H1 (cell line): Measurements from ENCODE around the gene TMEM221. TPM values are rescaled to one million over a fixed set of nuclear protein-coding genes. Genes with fewer than 3 reads are reported as not detected.

Experiments used
- ASH2L ChIP-seq: fragments of 200-600, 300-600 bp; sonication (generic); IDR thresholded peaks from one replicate; pipeline ENCODE4 v1.7.1; 2017; ENCODE audit warnings: low read length
- CBX5 ChIP-seq: fragments of 300-800, 300-1000 bp; sonication (generic); IDR thresholded peaks from 2 replicates; pipeline ENCODE4 v1.7.1; 2016; ENCODE audit warnings: antibody characterized with exemption, low read length, low read depth
- CHD2 ChIP-seq: IDR thresholded peaks from 2 replicates; pipeline ENCODE4 v1.6.1; 2012; ENCODE audit warnings: low read length, improper control_type of control experiment
- EZH2 ChIP-seq: fragments of 200-600 bp; sonication (generic); IDR thresholded peaks from 2 replicates; pipeline ENCODE4 v1.7.1; 2012; ENCODE audit warnings: low read depth, mild to moderate bottlenecking, moderate library complexity, low read length, inconsistent platforms; ENCODE audit not compliant: severe bottlenecking
- GABPA ChIP-seq: IDR thresholded peaks from 2 replicates; pipeline ENCODE4 v1.6.1; 2011; ENCODE audit warnings: mild to moderate bottlenecking, low read length, moderate library complexity, borderline replicate concordance; ENCODE audit not compliant: insufficient read depth
- GTF2F1 ChIP-seq: IDR thresholded peaks from 2 replicates; pipeline ENCODE4 v1.6.1; 2012; ENCODE audit warnings: low read depth, low read length, improper control_type of control experiment, borderline replicate concordance
- JUND ChIP-seq: IDR thresholded peaks from 2 replicates; pipeline ENCODE4 v1.6.1; 2011; ENCODE audit warnings: mild to moderate bottlenecking, improper control_type of control experiment, low read length
- KDM4A ChIP-seq: IDR thresholded peaks from one replicate; pipeline ENCODE4 v1.7.1; 2012; ENCODE audit warnings: low read depth, mild to moderate bottlenecking, moderate library complexity, low read length, inconsistent platforms; ENCODE audit not compliant: severe bottlenecking
- MAFK ChIP-seq: IDR thresholded peaks from 2 replicates; pipeline ENCODE4 v1.6.1; 2012; ENCODE audit warnings: low read depth, mild to moderate bottlenecking, improper control_type of control experiment, low read length
- NRF1 ChIP-seq: IDR thresholded peaks from 2 replicates; pipeline ENCODE4 v1.6.1; 2011; ENCODE audit warnings: mild to moderate bottlenecking, low read depth, low read length, improper control_type of control experiment
- PHF8 ChIP-seq: fragments of 200-600 bp; sonication (generic); conservative IDR thresholded peaks from 2 replicates; pipeline ENCODE4 v1.7.1; 2012; ENCODE audit warnings: low read depth, mild to moderate bottlenecking, inconsistent platforms, low read length, moderate library complexity
- POLR2A ChIP-seq, 2 experiments: IDR thresholded peaks; 1 replicate in 1 of 2; 2 replicates in 1 of 2; pipeline ENCODE4 v1.6.1; 2011; ENCODE audit warnings: low read depth in 2 of 2, low read length in 2 of 2, mild to moderate bottlenecking in 2 of 2; ENCODE audit errors: control extremely low read depth in 1 of 2
- POLR2AphosphoS5 ChIP-seq: IDR thresholded peaks from 2 replicates; pipeline ENCODE4 v1.6.1; 2011; ENCODE audit warnings: low read depth, low read length
- RAD21 ChIP-seq, 2 experiments: IDR thresholded peaks in 1 of 2; conservative IDR thresholded peaks in 1 of 2; 2 replicates each; pipeline ENCODE4 v1.6.1; 2011; ENCODE audit warnings: low read depth in 2 of 2, low read length in 2 of 2, improper control_type of control experiment in 1 of 2, inconsistent platforms in 1 of 2, mild to moderate bottlenecking in 1 of 2, moderate library complexity in 1 of 2
- RFX5 ChIP-seq: IDR thresholded peaks from 2 replicates; pipeline ENCODE4 v1.6.1; 2011; ENCODE audit warnings: low read depth, low read length, improper control_type of control experiment, borderline replicate concordance
- RXRA ChIP-seq: IDR thresholded peaks from 2 replicates; pipeline ENCODE4 v1.6.1; 2011; ENCODE audit warnings: low read depth, mild to moderate bottlenecking, low read length, moderate library complexity; ENCODE audit not compliant: insufficient read depth
- SP1 ChIP-seq: IDR thresholded peaks from 2 replicates; pipeline ENCODE4 v1.6.1; 2011; ENCODE audit warnings: low read depth, low read length
- SP2 ChIP-seq: IDR thresholded peaks from 2 replicates; pipeline ENCODE4 v1.6.1; 2012; ENCODE audit warnings: mild to moderate bottlenecking, low read length, inconsistent platforms
- TAF7 ChIP-seq: optimal IDR thresholded peaks from 2 replicates; pipeline ENCODE3; 2011; ENCODE audit warnings: low read depth, mild to moderate bottlenecking, inconsistent platforms, low read length, moderate library complexity, borderline replicate concordance
- ZNF274 ChIP-seq: IDR thresholded peaks from 2 replicates; pipeline ENCODE4 v1.7.0; 2012; ENCODE audit warnings: low read length, borderline replicate concordance; ENCODE audit errors: extremely low read depth
- polyA plus RNA-seq, 7 experiments: library from polyadenylated mRNA; depleted of rRNA in 3 of 7; stranded (reverse) in 5 of 7; unstranded in 2 of 7; fragments of >200 nt in 5 of 7; fragments of 200-250 nt in 2 of 7; gene quantifications; 1 replicate in 5 of 7; 2 replicates in 1 of 7; 4 replicates in 1 of 7; pipeline versions ENCODE4 v1.2.1 to v1.2.3, GENCODE V29; 2011 to 2013; ENCODE audit warnings: missing spikeins in 2 of 7, mixed read lengths in 2 of 7
- total RNA-seq: library from RNA; stranded (reverse); fragmentation: NEBNext Ultra II Directional; extraction: Animal tissue kit (Norgen Biotek cat#: 25700); gene quantifications from 2 replicates; pipeline ENCODE4 v1.2.1, GENCODE V29; 2021
- TF ChIP-seq, protein P1 (sequence below): IDR thresholded peaks from 2 replicates; pipeline ENCODE4 v1.6.1; 2012; ENCODE audit warnings: inconsistent platforms
- TF ChIP-seq, protein P2 (sequence below), 3 experiments: IDR thresholded peaks; 1 replicate in 2 of 3; 2 replicates in 1 of 3; pipeline versions ENCODE4 v1.5.1 to v1.6.1; 2011; ENCODE audit warnings: low read length in 3 of 3, mild to moderate bottlenecking in 3 of 3, inconsistent platforms in 2 of 3, low read depth in 1 of 3, moderate library complexity in 1 of 3; ENCODE audit not compliant: insufficient read depth in 1 of 3; ENCODE audit errors: control extremely low read depth in 1 of 3

Gene TMEM221
- total and polyA plus RNA-seq, 2 of the 8 experiments (the other 6 are each of a cell fraction or from before 2014, with no cell fraction given), result 1.4 to 2.0 TPM

DNA sequence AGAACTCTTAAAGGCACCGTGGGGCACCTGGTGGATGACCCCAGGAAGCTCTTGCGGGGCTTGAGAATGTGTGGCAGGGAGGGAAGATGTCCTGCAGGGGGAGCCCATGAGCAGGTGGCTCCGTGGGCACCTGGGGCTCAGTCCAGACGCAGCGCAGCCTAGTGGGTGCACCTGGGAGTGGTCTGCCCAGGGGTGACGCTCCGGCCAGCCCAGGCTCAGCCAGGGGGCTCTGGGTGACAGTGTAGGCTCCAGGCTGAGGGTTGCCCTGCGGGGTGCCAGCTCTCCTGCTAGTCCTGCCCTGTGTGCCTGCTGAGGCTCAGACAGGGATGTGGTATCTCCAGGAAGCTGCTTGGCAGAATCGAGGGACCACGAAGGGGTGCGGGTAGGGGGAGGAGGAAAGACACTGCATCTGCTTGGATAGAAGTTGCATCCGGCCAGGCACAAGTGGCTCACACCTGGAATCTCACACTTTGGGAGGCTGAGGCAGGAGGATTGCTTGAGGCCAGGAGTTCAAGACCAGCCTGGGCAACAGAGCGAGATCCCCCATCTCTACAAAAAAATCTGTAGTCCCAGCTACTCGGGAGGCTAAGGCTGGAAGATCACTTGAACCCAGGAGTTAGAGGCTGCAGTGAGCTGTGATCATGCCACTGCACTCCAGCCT, 48.0 kb upstream of the TMEM221 start (continued):
- TF ChIP-seq TAF7 (peak; percentile 92), POLR2AphosphoS5 (peak; percentile 41; the same call in 1 of the 2 replicates), POLR2A (IDR thresholded peaks at IDR 0.05; ENCODE audit: control extremely low read depth in 1 of 2, low read depth in 2 of 2, low read length in 2 of 2) (no peak), MAFK (no peak), RXRA (0 out of 2 replicates have a peak, but pooled peaks have one; percentile 29), CHD2 (peak; percentile 31; the same call in 1 of the 2 replicates), JUND (peak; percentile 48; the same call in 1 of the 2 replicates), PHF8 (no peak), SP2 (no peak), CBX5 (no peak), KDM4A (no peak), EZH2 (no peak), SP1 (peak; percentile 56; the same call in 1 of the 2 replicates), ASH2L (no peak), NRF1 (no peak), RAD21 (IDR thresholded peaks at IDR 0.05 in 1 of 2, conservative IDR thresholded peaks at IDR 0.05 in 1 of 2; ENCODE audit: low read depth in 2 of 2, low read length in 2 of 2) (peak; percentile 61 to 70), RFX5 (no peak), GABPA (no peak; the same call in 1 of the 2 replicates), GTF2F1 (no peak), ZNF274 (no peak)
- TF ChIP-seq, protein P1, sequence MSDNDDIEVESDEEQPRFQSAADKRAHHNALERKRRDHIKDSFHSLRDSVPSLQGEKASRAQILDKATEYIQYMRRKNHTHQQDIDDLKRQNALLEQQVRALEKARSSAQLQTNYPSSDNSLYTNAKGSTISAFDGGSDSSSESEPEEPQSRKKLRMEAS, result peak; percentile 60
- TF ChIP-seq, protein P2, sequence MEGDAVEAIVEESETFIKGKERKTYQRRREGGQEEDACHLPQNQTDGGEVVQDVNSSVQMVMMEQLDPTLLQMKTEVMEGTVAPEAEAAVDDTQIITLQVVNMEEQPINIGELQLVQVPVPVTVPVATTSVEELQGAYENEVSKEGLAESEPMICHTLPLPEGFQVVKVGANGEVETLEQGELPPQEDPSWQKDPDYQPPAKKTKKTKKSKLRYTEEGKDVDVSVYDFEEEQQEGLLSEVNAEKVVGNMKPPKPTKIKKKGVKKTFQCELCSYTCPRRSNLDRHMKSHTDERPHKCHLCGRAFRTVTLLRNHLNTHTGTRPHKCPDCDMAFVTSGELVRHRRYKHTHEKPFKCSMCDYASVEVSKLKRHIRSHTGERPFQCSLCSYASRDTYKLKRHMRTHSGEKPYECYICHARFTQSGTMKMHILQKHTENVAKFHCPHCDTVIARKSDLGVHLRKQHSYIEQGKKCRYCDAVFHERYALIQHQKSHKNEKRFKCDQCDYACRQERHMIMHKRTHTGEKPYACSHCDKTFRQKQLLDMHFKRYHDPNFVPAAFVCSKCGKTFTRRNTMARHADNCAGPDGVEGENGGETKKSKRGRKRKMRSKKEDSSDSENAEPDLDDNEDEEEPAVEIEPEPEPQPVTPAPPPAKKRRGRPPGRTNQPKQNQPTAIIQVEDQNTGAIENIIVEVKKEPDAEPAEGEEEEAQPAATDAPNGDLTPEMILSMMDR (IDR thresholded peaks at IDR 0.05; ENCODE audit: control extremely low read depth in 1 of 3, insufficient read depth in 1 of 3, low read depth in 1 of 3, low read length in 3 of 3), result peak; percentile 99 to 100 (median 100)
